Glomerular endothelial cell (primary cell): ENCODE results near the gene RAD51B. TPM values are rescaled to one million over a fixed set of nuclear protein-coding genes. Genes with fewer than 3 reads are reported as not detected.

Experiments used
- DNase-seq: peaks from one replicate; pipeline ENCODE4 v3.0.0-alpha.2; 2011; ENCODE audit warnings: low read depth, low spot score; ENCODE audit errors: extremely low read depth
- total RNA-seq: library from RNA; depleted of rRNA; stranded (reverse); fragments of >200 nt; gene quantifications from 2 replicates; pipeline ENCODE4 v1.2.3, GENCODE V29; 2015

Gene RAD51B
- total RNA-seq, 1 donor from 2014 or later = 9.7 TPM

- DNase-seq = no peak
These were observed 492.7 kb downstream of the RAD51B start for GRCh38 chr14:68312300-68312699.

GRCh38 chr14:68312884-68313610 is 493.5 kb downstream of the RAD51B start:
- no peak for DNase-seq

GRCh38 chr14:68314642-68315041 is 495.1 kb downstream of the RAD51B start:
- DNase-seq = no peak

- DNase-seq = no peak
These were observed 495.5 kb downstream of the RAD51B start for GRCh38 chr14:68315081-68315480.

GRCh38 chr14:68316078-68316868 is 496.7 kb downstream of the RAD51B start:
- DNase-seq = no peak

GRCh38 chr14:68317239-68317638 is 497.7 kb downstream of the RAD51B start:
- no peak for DNase-seq

- no peak for DNase-seq
These were observed 499.2 kb downstream of the RAD51B start for GRCh38 chr14:68318828-68319227.

- no peak for DNase-seq
These were observed 500.9 kb downstream of the RAD51B start for GRCh38 chr14:68320495-68320894.

- no peak for DNase-seq
These were observed 503.5 kb downstream of the RAD51B start for GRCh38 chr14:68322940-68323620.

- no peak for DNase-seq
These were observed 505.8 kb downstream of the RAD51B start for GRCh38 chr14:68325267-68325807.

- no peak for DNase-seq
These were observed 507.7 kb downstream of the RAD51B start for GRCh38 chr14:68327231-68327630.

GRCh38 chr14:68328509-68328908 is 508.9 kb downstream of the RAD51B start:
- no peak for DNase-seq

GRCh38 chr14:68331426-68331825 is 511.8 kb downstream of the RAD51B start:
- DNase-seq = no peak

GRCh38 chr14:68331991-68332390 is 512.4 kb downstream of the RAD51B start:
- no peak for DNase-seq

GRCh38 chr14:68333262-68333661 is 513.7 kb downstream of the RAD51B start:
- no peak for DNase-seq

- no peak for DNase-seq
These were observed 515.7 kb downstream of the RAD51B start for GRCh38 chr14:68335312-68335711.

GRCh38 chr14:68336165-68336564 is 516.6 kb downstream of the RAD51B start:
- DNase-seq = no peak

GRCh38 chr14:68337279-68337678 is 517.7 kb downstream of the RAD51B start:
- DNase-seq = no peak

- DNase-seq = no peak
These were observed 520.7 kb downstream of the RAD51B start for GRCh38 chr14:68340262-68340661.

GRCh38 chr14:68341411-68342212 is 522.0 kb downstream of the RAD51B start:
- DNase-seq = no peak
